ENCODE results near the gene LIN37. TPM values are rescaled to one million over a fixed set of nuclear protein-coding genes. Genes with fewer than 3 reads are reported as not detected.

LIN37 gene
- total and polyA plus RNA-seq, 2 of the 13 experiments (the other 11 are each of a cell fraction or from before 2014, with no cell fraction given): 6.3 to 8.7 TPM

GRCh38 chr19:35745328-35746086, 2.9 kb upstream of the LIN37 start, which contains the start of the genes PSENEN and U2AF1L4 (continued):
- TF ChIP-seq ZNF605 (CRISPR knock-in tag; IDR thresholded peaks at IDR 0.05) (peak; percentile 43; the same call in 1 of the 2 replicates), SATB2 (CRISPR knock-in tag; IDR thresholded peaks at IDR 0.05) (no peak), FOXK1 (CRISPR knock-in tag; IDR thresholded peaks at IDR 0.05; ENCODE audit: borderline replicate concordance, low read depth) (peak; percentile 26; the same call in 1 of the 2 replicates), PHF5A (CRISPR knock-in tag; IDR thresholded peaks at IDR 0.05; ENCODE audit: low read depth, unreplicated experiment) (no peak), KAT8 (CRISPR knock-in tag; IDR thresholded peaks at IDR 0.05) (peak; percentile 54; the same call in 1 of the 2 replicates), MYNN (CRISPR knock-in tag; IDR thresholded peaks at IDR 0.05; ENCODE audit: low read depth) (no peak), NCOR1 (IDR thresholded peaks at IDR 0.05; ENCODE audit: borderline replicate concordance, low read length) (no peak), GATAD1 (CRISPR knock-in tag; IDR thresholded peaks at IDR 0.05) (peak; percentile 91), DNMT3B (CRISPR knock-in tag; conservative IDR thresholded peaks at IDR 0.05) (no peak), RFX1 (IDR thresholded peaks at IDR 0.05) (peak; percentile 75), ZNF788 (CRISPR knock-in tag; IDR thresholded peaks at IDR 0.05; ENCODE audit: borderline replicate concordance) (no peak), HMGXB4 (CRISPR knock-in tag; IDR thresholded peaks at IDR 0.05; ENCODE audit: borderline replicate concordance in 1 of 2, low read depth in 1 of 2) (no peak), ATF7 (IDR thresholded peaks at IDR 0.05) (peak; percentile 62), ATF7 (CRISPR knock-in tag; IDR thresholded peaks at IDR 0.05) (peak; percentile 63; the same call in 1 of the 2 replicates), ZNF513 (CRISPR knock-in tag; conservative IDR thresholded peaks at IDR 0.05) (no peak), CEBPG (CRISPR knock-in tag; IDR thresholded peaks at IDR 0.05) (peak; percentile 46; the same call in 1 of the 2 replicates), ZFX (CRISPR knock-in tag; IDR thresholded peaks at IDR 0.05; ENCODE audit: low read depth) (peak; percentile 17; the same call in 1 of the 2 replicates), SUZ12 (IDR thresholded peaks at IDR 0.05; ENCODE audit: low read depth, low read length) (peak; percentile 58), ZNF17 (CRISPR knock-in tag; IDR thresholded peaks at IDR 0.05) (no peak), HCFC1 (IDR thresholded peaks at IDR 0.05; ENCODE audit: low read depth, low read length) (peak; percentile 89), POLR2A (IDR thresholded peaks at IDR 0.05; ENCODE audit: insufficient read depth in 1 of 2, low read depth in 2 of 2, low read length in 2 of 2) (peak; percentile 49 to 56; a peak in 3 of 4 replicates), ZFP37 (CRISPR knock-in tag; IDR thresholded peaks at IDR 0.05; ENCODE audit: borderline replicate concordance) (no peak), ZNF660 (CRISPR knock-in tag; IDR thresholded peaks at IDR 0.05; ENCODE audit: borderline replicate concordance, low read depth) (no peak), PITX1 (CRISPR knock-in tag; IDR thresholded peaks at IDR 0.05) (no peak), ZNF784 (CRISPR knock-in tag; IDR thresholded peaks at IDR 0.05; ENCODE audit: borderline replicate concordance) (no peak), FOXA1 (IDR thresholded peaks at IDR 0.05) (no peak), FOXA1 (CRISPR knock-in tag; IDR thresholded peaks at IDR 0.05) (no peak)
- TF ChIP-seq, protein P1, sequence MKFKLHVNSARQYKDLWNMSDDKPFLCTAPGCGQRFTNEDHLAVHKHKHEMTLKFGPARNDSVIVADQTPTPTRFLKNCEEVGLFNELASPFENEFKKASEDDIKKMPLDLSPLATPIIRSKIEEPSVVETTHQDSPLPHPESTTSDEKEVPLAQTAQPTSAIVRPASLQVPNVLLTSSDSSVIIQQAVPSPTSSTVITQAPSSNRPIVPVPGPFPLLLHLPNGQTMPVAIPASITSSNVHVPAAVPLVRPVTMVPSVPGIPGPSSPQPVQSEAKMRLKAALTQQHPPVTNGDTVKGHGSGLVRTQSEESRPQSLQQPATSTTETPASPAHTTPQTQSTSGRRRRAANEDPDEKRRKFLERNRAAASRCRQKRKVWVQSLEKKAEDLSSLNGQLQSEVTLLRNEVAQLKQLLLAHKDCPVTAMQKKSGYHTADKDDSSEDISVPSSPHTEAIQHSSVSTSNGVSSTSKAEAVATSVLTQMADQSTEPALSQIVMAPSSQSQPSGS (CRISPR knock-in tag; IDR thresholded peaks at IDR 0.05): peak; percentile 56; the same call in 1 of the 2 replicates
